ENCODE results near the gene SH3BP2.
A peak's percentile ranks its signal among the peaks of the same experiment; 100 is the strongest.

The SH3BP2 gene

DNA sequence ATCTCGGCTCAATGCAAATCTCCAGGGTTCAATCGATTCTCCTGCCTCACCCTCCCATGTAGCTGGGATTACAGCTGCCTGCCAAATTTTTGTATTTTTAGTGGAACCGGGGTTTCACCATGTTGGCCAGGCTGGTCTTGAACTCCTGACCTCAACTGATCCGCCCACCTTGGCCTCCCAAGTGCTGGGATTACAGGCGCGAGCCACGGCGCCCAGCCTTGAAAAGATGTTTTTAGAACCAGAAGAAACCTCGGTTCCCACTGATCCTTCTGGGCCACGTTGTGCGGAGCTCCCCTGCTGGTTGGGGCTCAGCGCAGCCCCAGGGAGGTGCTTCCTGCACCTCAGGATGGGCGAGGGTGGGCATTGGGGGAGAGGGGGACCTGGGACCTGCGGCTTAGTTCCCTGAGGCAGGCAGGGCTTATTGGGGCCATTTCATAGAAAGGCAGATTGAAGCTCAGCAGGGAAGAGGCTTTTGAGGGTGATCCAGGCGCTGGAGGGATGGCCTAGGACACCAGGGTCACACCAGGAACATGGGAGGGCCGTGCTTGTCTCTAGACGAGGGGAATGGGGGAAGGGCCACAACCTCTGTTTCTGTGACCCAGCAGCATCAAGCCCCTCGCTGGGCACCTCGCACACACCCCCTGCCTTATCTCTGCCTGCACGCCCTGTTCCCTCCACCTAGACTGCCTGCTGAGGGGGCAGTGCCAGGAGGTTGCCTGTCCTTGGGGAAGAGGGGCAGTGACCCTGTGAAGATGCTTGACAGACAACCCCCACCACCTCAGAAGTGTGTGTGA is 44.4 kb downstream of the SH3BP2 start:
- no peak for TF ChIP-seq CTCF (IDR thresholded peaks at IDR 0.05; ENCODE audit: low read depth, low read length, missing control alignments)
- H3K4me3 ChIP-seq (replicated peaks; ENCODE audit: low read depth, low read length) = no peak overlapping the region
- DNase-seq (ENCODE audit: extremely low read depth, low read depth) = no peak

GRCh38 chr4:2837904-2838496 is 45.1 kb downstream of the SH3BP2 start:
- no peak overlapping the region for H3K4me3 ChIP-seq (replicated peaks; ENCODE audit: low read depth, low read length)
- TF ChIP-seq CTCF (IDR thresholded peaks at IDR 0.05; ENCODE audit: low read depth, low read length, missing control alignments) = no peak
- DNase-seq (ENCODE audit: extremely low read depth, low read depth) = no peak

GRCh38 chr4:2839060-2839459 is 46.2 kb downstream of the SH3BP2 start:
- no peak overlapping the region for H3K4me3 ChIP-seq (replicated peaks; ENCODE audit: low read depth, low read length)
- DNase-seq (ENCODE audit: extremely low read depth, low read depth) = no peak
- no peak for TF ChIP-seq CTCF (IDR thresholded peaks at IDR 0.05; ENCODE audit: low read depth, low read length, missing control alignments)

DNA sequence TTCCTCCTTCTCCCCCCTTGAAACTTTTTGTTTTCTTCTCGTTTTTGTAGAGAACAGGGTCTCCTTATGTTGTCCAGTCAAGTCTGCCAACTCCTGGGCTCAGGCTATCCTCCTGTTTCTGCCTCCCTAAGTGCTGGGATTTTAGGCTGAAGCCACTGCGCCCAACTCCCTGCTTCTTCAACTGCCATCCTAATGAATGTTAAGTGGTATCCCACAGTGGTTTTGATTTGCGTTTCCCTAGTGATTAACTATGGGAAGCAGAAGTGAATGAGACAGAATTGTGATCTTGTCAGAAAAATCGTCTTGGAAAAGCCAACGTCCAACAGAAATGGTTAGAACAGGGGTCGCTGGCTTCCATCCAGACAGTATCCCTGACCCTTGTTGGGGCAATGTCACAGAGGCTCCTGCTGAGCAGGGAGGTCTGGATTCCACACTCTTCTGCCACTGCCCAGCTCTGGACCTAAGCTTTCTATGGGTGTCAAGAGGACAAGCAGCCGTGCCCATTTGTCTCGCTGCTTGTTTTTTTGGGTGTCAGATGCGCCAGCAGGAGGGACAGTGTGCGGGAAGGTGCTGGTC is 49.9 kb downstream of the SH3BP2 start:
- H3K4me3 ChIP-seq (replicated peaks; ENCODE audit: low read depth, low read length) = peak overlapping the region; percentile 75
- TF ChIP-seq CTCF (IDR thresholded peaks at IDR 0.05; ENCODE audit: low read depth, low read length, missing control alignments) = no peak
- DNase-seq (ENCODE audit: extremely low read depth, low read depth) = no peak

DNA sequence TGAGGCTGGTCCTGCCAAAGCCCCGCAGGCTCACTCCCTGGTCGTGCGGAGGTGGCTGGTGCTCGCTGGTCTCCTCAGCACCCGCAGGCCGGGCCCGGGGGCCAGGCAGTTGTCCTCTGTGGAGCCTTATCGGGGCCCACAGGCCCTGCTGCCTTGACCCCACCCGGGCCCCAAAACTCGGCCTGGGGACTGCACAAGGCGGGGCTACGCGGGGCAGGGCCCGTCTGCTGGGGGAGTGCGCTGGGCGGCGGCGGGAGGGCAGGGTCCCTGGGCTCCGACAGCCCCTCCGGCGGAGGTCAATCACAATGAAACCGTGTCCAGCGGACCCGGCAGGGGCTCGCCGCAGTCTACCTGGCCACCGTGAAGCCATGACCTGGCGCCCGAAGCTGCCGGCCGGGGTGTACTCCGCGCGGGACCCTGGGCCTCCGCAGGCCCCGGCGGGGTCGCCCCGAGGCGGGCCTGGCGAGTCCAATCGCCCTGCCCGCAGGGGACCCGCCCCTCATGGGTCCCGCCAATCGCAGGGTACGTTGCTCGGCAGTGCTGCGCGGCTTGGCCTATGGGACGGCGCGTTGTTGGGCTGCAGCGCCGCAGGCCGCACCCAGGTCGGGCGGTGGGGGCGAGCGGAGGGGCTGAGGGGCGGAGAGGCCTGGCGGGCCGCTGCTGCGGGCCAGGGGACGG is 50.5 kb downstream of the SH3BP2 start, which contains the start of gene ADD1:
Gene ADD1 (plus strand): TSS at position 582 of the 678 bp plus-strand sequence. CDS start 32,072 bp downstream, outside the sequence.
- DNase-seq (ENCODE audit: extremely low read depth, low read depth) = peak; percentile 65
- peak within 1 kb of the TSS; percentile 75 for H3K4me3 ChIP-seq (replicated peaks; ENCODE audit: low read depth, low read length)
- no peak for TF ChIP-seq CTCF (IDR thresholded peaks at IDR 0.05; ENCODE audit: low read depth, low read length, missing control alignments)

DNA sequence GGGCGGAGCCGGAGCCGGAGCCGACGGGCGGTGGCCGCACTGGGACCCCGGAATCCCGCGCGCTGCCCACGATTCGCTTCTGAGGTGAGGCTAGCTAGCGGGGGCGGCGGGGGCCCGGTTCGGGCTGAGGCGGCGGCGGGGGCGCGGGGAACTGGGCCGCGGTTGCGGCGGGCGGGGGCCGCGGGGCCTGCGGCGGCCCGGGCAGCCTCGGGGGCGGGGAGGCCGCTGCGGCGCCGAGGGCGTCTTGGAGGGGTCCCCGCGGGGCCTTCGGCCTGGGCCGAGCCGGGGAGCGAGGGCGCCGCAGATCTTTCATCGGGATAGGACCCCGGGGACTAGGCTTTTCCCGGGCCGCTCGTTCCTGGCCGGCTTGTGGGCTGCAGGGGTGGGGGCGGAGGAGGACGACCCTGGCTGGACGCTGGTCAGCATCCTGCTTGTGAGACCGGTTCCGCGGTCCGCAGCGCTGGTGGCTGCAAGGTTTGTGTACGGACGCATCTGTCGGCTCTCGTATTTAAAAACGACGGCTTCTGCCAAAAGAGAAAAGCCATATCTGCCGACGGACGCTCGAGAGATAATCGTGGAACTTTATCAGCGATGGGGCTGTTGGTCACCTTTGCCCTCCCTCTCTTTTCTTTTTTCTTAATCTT is 51.2 kb downstream of the SH3BP2 start:
- no peak for DNase-seq (ENCODE audit: extremely low read depth, low read depth)
- peak overlapping the region; percentile 75 for H3K4me3 ChIP-seq (replicated peaks; ENCODE audit: low read depth, low read length)
- TF ChIP-seq CTCF (IDR thresholded peaks at IDR 0.05; ENCODE audit: low read depth, low read length, missing control alignments) = no peak

All from HFF-Myc (cell line).